IMR-90 (cell line): ENCODE results near the gene KLHL13. TPM values are rescaled to one million over a fixed set of nuclear protein-coding genes. Genes with fewer than 3 reads are reported as not detected.

Experiments
- ATAC-seq: fragments of 200-7000 bp; cut with Tn5 transposase; 2 replicates; pipeline ENCODE4 v1.9.1; 2020; ENCODE audit warnings: low read depth, mild to moderate bottlenecking, moderate library complexity
- BruUV-seq: library from RNA; stranded (reverse); fragments of 400-500 nt; replicated peaks from 2 replicates; lab custom pipeline; 2021; lab: Mats Ljungman, UMichigan
- CTCF ChIA-PET: fragments of 300-600 bp; formaldehyde crosslinking; extraction: SDS; loops from one replicate; lab custom pipeline; 2021; ENCODE audit warnings: antibody characterized with exemption; lab: Yijun Ruan, JAX
- POLR2A ChIA-PET: fragments of 300-600 bp; sonication (Branson Sonifier 250); formaldehyde crosslinking; loops from one replicate; lab custom pipeline; 2022; ENCODE audit warnings: antibody characterized with exemption; ENCODE audit not compliant: unreplicated experiment; lab: Charles Lee
- DNase-seq: peaks from one replicate; pipeline ENCODE4 v3.0.0; 2013
- H2AFZ ChIP-seq: replicated peaks from 2 replicates; pipeline ENCODE3; 2013; ENCODE audit warnings: low read length, mild to moderate bottlenecking; ENCODE audit not compliant: poor library complexity
- H2AK5ac ChIP-seq: 2 replicates; pipeline ENCODE4 v1.6.1; 2013; ENCODE audit warnings: low read depth, low read length, inconsistent platforms
- H2AK9ac ChIP-seq: replicated peaks from 2 replicates; pipeline ENCODE3; 2013; ENCODE audit warnings: mild to moderate bottlenecking, low read depth, low read length, moderate library complexity; ENCODE audit not compliant: poor library complexity
- H2BK120ac ChIP-seq: 2 replicates; pipeline ENCODE4 v1.6.1; 2013; ENCODE audit warnings: low read depth, low read length, inconsistent platforms
- H2BK15ac ChIP-seq: 3 replicates; pipeline ENCODE4 v1.6.1; 2013; ENCODE audit warnings: low read depth, low read length, inconsistent platforms
- H2BK20ac ChIP-seq: 2 replicates; pipeline ENCODE4 v1.6.1; 2013; ENCODE audit warnings: low read depth, mild to moderate bottlenecking, inconsistent platforms, low read length, moderate library complexity
- H2BK5ac ChIP-seq: 2 replicates; pipeline ENCODE4 v1.6.1; 2013; ENCODE audit warnings: mild to moderate bottlenecking, low read depth, low read length, inconsistent platforms; ENCODE audit not compliant: poor library complexity, severe bottlenecking
- H3K14ac ChIP-seq: replicated peaks from 2 replicates; pipeline ENCODE4 v1.6.1; 2013; ENCODE audit warnings: low read depth, low read length, inconsistent platforms
- H3K18ac ChIP-seq: 2 replicates; pipeline ENCODE4 v1.6.1; 2013; ENCODE audit warnings: low read depth, low read length, control low read depth
- H3K23ac ChIP-seq: 2 replicates; pipeline ENCODE4 v1.6.1; 2013; ENCODE audit warnings: low read depth, low read length, inconsistent platforms
- H3K27ac ChIP-seq: 2 replicates; pipeline ENCODE4 v1.5.1; 2013; ENCODE audit warnings: mild to moderate bottlenecking, control low read depth, low read length; ENCODE audit not compliant: insufficient read depth
- H3K27me3 ChIP-seq: 2 replicates; pipeline ENCODE4 v1.6.1; 2013; ENCODE audit warnings: low read length; ENCODE audit not compliant: control insufficient read depth, insufficient read depth
- H3K36me3 ChIP-seq: 2 replicates; pipeline ENCODE4 v1.6.1; 2013; ENCODE audit warnings: low read length, mixed read lengths; ENCODE audit not compliant: control insufficient read depth, insufficient read depth
- H3K4ac ChIP-seq: 2 replicates; pipeline ENCODE4 v1.6.1; 2013; ENCODE audit warnings: low read depth, low read length, inconsistent platforms
- H3K4me1 ChIP-seq: 2 replicates; pipeline ENCODE4 v1.6.1; 2013; ENCODE audit warnings: low read length, mixed read lengths; ENCODE audit not compliant: control insufficient read depth, insufficient read depth
- H3K4me2 ChIP-seq: 2 replicates; pipeline ENCODE4 v1.6.1; 2013; ENCODE audit warnings: low read depth, mild to moderate bottlenecking, control low read depth, low read length, moderate library complexity
- H3K4me3 ChIP-seq: 2 replicates; pipeline ENCODE4 v1.5.1; 2013; ENCODE audit warnings: low read depth, mild to moderate bottlenecking, control low read depth, low read length, moderate library complexity; ENCODE audit not compliant: insufficient read depth
- H3K56ac ChIP-seq: 2 replicates; pipeline ENCODE4 v1.6.1; 2013; ENCODE audit warnings: low read length, inconsistent platforms; ENCODE audit not compliant: insufficient read depth; ENCODE audit errors: extremely low read depth
- H3K79me1 ChIP-seq, 2 experiments: 2 replicates each; pipeline ENCODE4 v1.6.1; 2013; ENCODE audit warnings: low read length in 2 of 2, inconsistent platforms in 1 of 2, low read depth in 1 of 2
- H3K9ac ChIP-seq: 2 replicates; pipeline ENCODE4 v1.6.1; 2013; ENCODE audit warnings: low read depth, low read length, control low read depth
- H3K9me1 ChIP-seq: 2 replicates; pipeline ENCODE4 v1.6.1; 2013; ENCODE audit warnings: low read length, inconsistent platforms; ENCODE audit not compliant: insufficient read depth
- H3K9me3 ChIP-seq: 2 replicates; pipeline ENCODE4 v1.6.1; 2013; ENCODE audit warnings: low read length; ENCODE audit not compliant: control insufficient read depth, insufficient read depth
- H4K20me1 ChIP-seq: 2 replicates; pipeline ENCODE4 v1.6.1; 2013; ENCODE audit warnings: low read length, inconsistent platforms; ENCODE audit not compliant: insufficient read depth
- H4K5ac ChIP-seq: 2 replicates; pipeline ENCODE4 v1.6.1; 2013; ENCODE audit warnings: mild to moderate bottlenecking, low read depth, low read length, control low read depth
- H4K8ac ChIP-seq, 2 experiments: 2 replicates each; pipeline ENCODE4 v1.6.1; 2013; ENCODE audit warnings: low read depth in 2 of 2, low read length in 2 of 2, control low read depth in 1 of 2, inconsistent platforms in 1 of 2
- H4K91ac ChIP-seq: 2 replicates; pipeline ENCODE4 v1.6.1; 2013; ENCODE audit warnings: low read depth, low read length, inconsistent platforms; ENCODE audit not compliant: insufficient read depth
- BHLHE40 ChIP-seq: fragments of 150-350 bp; IDR thresholded peaks from 2 replicates; pipeline ENCODE4 v1.6.1; 2016; ENCODE audit warnings: mild to moderate bottlenecking, low read depth, low read length
- ELK1 ChIP-seq: fragments of 150-350 bp; IDR thresholded peaks from 2 replicates; pipeline ENCODE4 v1.6.1; 2016; ENCODE audit warnings: low read depth, mild to moderate bottlenecking, low read length, moderate library complexity, borderline replicate concordance
- FOS ChIP-seq: fragments of 150-350 bp; IDR thresholded peaks from 2 replicates; pipeline ENCODE4 v1.6.1; 2016; ENCODE audit warnings: low read depth, low read length
- MAFK ChIP-seq: IDR thresholded peaks from 2 replicates; pipeline ENCODE4 v1.6.1; 2012; ENCODE audit warnings: low read depth, low read length, improper control_type of control experiment
- MAZ ChIP-seq: IDR thresholded peaks from 2 replicates; pipeline ENCODE4 v1.6.1; 2012; ENCODE audit warnings: low read depth, mild to moderate bottlenecking, low read length, improper control_type of control experiment, moderate library complexity, borderline replicate concordance
- MXI1 ChIP-seq: IDR thresholded peaks from 2 replicates; pipeline ENCODE4 v1.6.1; 2012; ENCODE audit warnings: low read depth, mild to moderate bottlenecking, low read length, moderate library complexity, borderline replicate concordance
- NFE2L2 ChIP-seq: fragments of 150-350 bp; IDR thresholded peaks from 2 replicates; pipeline ENCODE4 v1.6.1; 2016; ENCODE audit warnings: low read depth, mild to moderate bottlenecking, low read length
- POLR2A ChIP-seq: IDR thresholded peaks from 2 replicates; pipeline ENCODE4 v1.6.1; 2012; ENCODE audit warnings: mild to moderate bottlenecking, low read depth, low read length
- RAD21 ChIP-seq: IDR thresholded peaks from 2 replicates; pipeline ENCODE4 v1.6.1; 2012; ENCODE audit warnings: low read length, improper control_type of control experiment
- RCOR1 ChIP-seq: IDR thresholded peaks from 2 replicates; pipeline ENCODE4 v1.6.1; 2012; ENCODE audit warnings: mild to moderate bottlenecking, low read length, improper control_type of control experiment; ENCODE audit not compliant: insufficient replicate concordance
- SMC3 ChIP-seq: fragments of 150-350 bp; IDR thresholded peaks from 2 replicates; pipeline ENCODE4 v1.6.1; 2016; ENCODE audit warnings: low read depth, mild to moderate bottlenecking, antibody characterized with exemption, low read length, moderate library complexity
- USF2 ChIP-seq: fragments of 150-350 bp; IDR thresholded peaks from 2 replicates; pipeline ENCODE4 v1.6.1; 2017; ENCODE audit warnings: mild to moderate bottlenecking, antibody characterized with exemption, low read length, low read depth
- whole genome bisulfite sequencing, 2 experiments: methylation state at CpG; one replicate each; pipeline versions ENCODE4 v1.1.5 to v1.1.7; 2013; ENCODE audit warnings: missing lambda C conversion rate in 2 of 2; ENCODE audit not compliant: insufficient read length in 1 of 2; ENCODE audit errors: extremely low coverage in 2 of 2; 5-methylcytosine and 5-hydroxymethylcytosine counted together
- dilution Hi-C: fragments of 300-500 bp; cut with HindIII; formaldehyde crosslinking; loops from one replicate; pipeline ENCODE4 v1.14.3; 2018; ENCODE audit warnings: low sequenced_read_pairs; ENCODE audit not compliant: unreplicated experiment
- in situ Hi-C: fragments of 300-500 bp; cut with MboI; formaldehyde crosslinking; loops from 3 replicates; pipeline ENCODE4 v1.14.3; 2019; ENCODE audit warnings: low sequenced_read_pairs, inconsistent platforms, mixed read lengths
- intact Hi-C: fragments of 100-400 bp; cut with micrococcal nuclease; formaldehyde crosslinking; loops from 2 replicates; pipeline ENCODE4 v1.10.0; 2022
- polyA plus RNA-seq, 3 experiments: library from polyadenylated mRNA; depleted of rRNA; stranded (reverse); fragments of >200 nt; gene quantifications; 2 replicates each; pipeline ENCODE4 v1.2.3, GENCODE V29; 2012; ENCODE audit warnings: low replicate concordance in 1 of 3
- total RNA-seq: library from RNA; depleted of rRNA; stranded (reverse); fragments of >200 nt; gene quantifications from 2 replicates; pipeline ENCODE4 v1.2.3, GENCODE V29; 2012

KLHL13 gene
- total and polyA plus RNA-seq, 2 of the 4 experiments (the other 2 are of a cell fraction): 4.0 to 12.5 TPM

GRCh38 chrX:117972711-117973109, 143.9 kb downstream of the KLHL13 start:
- Histone ChIP-seq H3K9ac (no peak overlapping the region), H3K4ac (no peak overlapping the region), H4K5ac (no peak overlapping the region), H3K27ac (no peak overlapping the region), H3K9me1 (no peaks in the 10 kb centered on the region), H3K36me3 (no peaks in the 10 kb centered on the region), H2AK5ac (no peak overlapping the region), H3K4me2 (peak overlapping the region; percentile 56), H3K4me3 (peak overlapping the region; percentile 7; the same call in 1 of the 2 replicates), H3K79me1 (no peaks in the 10 kb centered on the region), H4K8ac (no peak overlapping the region), H2BK20ac (no peak overlapping the region), H3K4me1 (no peaks in the 10 kb centered on the region), H3K23ac (no peak overlapping the region), H2AK9ac (no peak overlapping the region), H3K56ac (no peak overlapping the region), H4K20me1 (no peaks in the 10 kb centered on the region), H4K91ac (no peak overlapping the region), H2BK120ac (no peak overlapping the region), H3K9me3 (no peaks in the 10 kb centered on the region), H3K14ac (no peak overlapping the region), H2AFZ (no peak overlapping the region), H3K27me3 (no peaks in the 10 kb centered on the region), H2BK15ac (no peak overlapping the region), H3K18ac (no peak overlapping the region), H2BK5ac (no peak overlapping the region)
- DNase-seq: peak; percentile 40
- no TSS peak for BruUV-seq
- WGBS, 2 experiments: 0% methylated on average over 1 of the region's 7 CpGs; no CpG with 5 or more reads in 1 of the 2 experiments
- intact Hi-C loops (no loop called here), in situ Hi-C loops (no loop called here), dilution Hi-C loops (no loop called here)
- no peak for TF ChIP-seq MAZ
- no peak for TF ChIP-seq MXI1
- TF ChIP-seq POLR2A: no peak
- TF ChIP-seq RAD21: no peak
- TF ChIP-seq ELK1: no peak
- TF ChIP-seq RCOR1: no peak
- TF ChIP-seq MAFK: no peak
- no peak for TF ChIP-seq USF2
- TF ChIP-seq BHLHE40: no peak
- no peak for TF ChIP-seq NFE2L2
- no peak for TF ChIP-seq FOS
- TF ChIP-seq SMC3: no peak
- peak; percentile 53; the same call in 1 of the 2 replicates for ATAC-seq
- ChIA-PET CTCF (interaction anchor here (1.1 kb wide), 1 partner anchor 13 kb away, joined by 4 read pairs; no protein-coding TSS in a partner anchor), POLR2A (no interaction called here)
